Smooth muscle cell (in vitro differentiated cells): Measurements from ENCODE around the gene NLN. TPM values are rescaled to one million over a fixed set of nuclear protein-coding genes. Genes with fewer than 3 reads are reported as not detected.
"Not testable (repeated sequence)": the region's sequence is repeated elsewhere in the genome, so short reads cannot be mapped to it uniquely, and the experiment has no call there.

Source experiments
- DNase-seq: peaks from one replicate; lab custom pipeline; 2025; ENCODE audit not compliant: unreplicated experiment; lab: John Stamatoyannopoulos, UW
- H2AFZ ChIP-seq: fragments of 200-600 bp; sonication (generic); 2 replicates; pipeline ENCODE4 v1.6.0; 2016; ENCODE audit warnings: antibody characterized with exemption, low read depth, mild to moderate bottlenecking
- H3F3A ChIP-seq: fragments of 200-600 bp; sonication (generic); 2 replicates; pipeline ENCODE4 v1.6.0; 2017; ENCODE audit warnings: antibody characterized with exemption, low read depth
- H3K27ac ChIP-seq: fragments of 200-600 bp; sonication (generic); 2 replicates; pipeline ENCODE4 v1.5.1; 2016; ENCODE audit warnings: low read depth, mild to moderate bottlenecking
- H3K27me3 ChIP-seq: fragments of 200-600 bp; sonication (generic); 2 replicates; pipeline ENCODE4 v1.6.1; 2016; ENCODE audit warnings: low read depth, mild to moderate bottlenecking
- H3K36me3 ChIP-seq: fragments of 200-600 bp; sonication (generic); 2 replicates; pipeline ENCODE4 v1.5.1; 2016; ENCODE audit warnings: low read depth
- H3K4me1 ChIP-seq: fragments of 200-600 bp; sonication (generic); 2 replicates; pipeline ENCODE4 v1.5.1; 2016; ENCODE audit warnings: low read depth
- H3K4me2 ChIP-seq: fragments of 200-600 bp; sonication (generic); 2 replicates; pipeline ENCODE4 v1.6.0; 2016; ENCODE audit warnings: mild to moderate bottlenecking
- H3K4me3 ChIP-seq: fragments of 200-600 bp; sonication (generic); 2 replicates; pipeline ENCODE4 v1.5.1; 2016; ENCODE audit warnings: mild to moderate bottlenecking
- H3K79me2 ChIP-seq: fragments of 200-600 bp; sonication (generic); 2 replicates; pipeline ENCODE4 v1.6.0; 2016; ENCODE audit warnings: low read depth, mild to moderate bottlenecking
- H3K9ac ChIP-seq: fragments of 200-600 bp; sonication (generic); 2 replicates; pipeline ENCODE4 v1.6.0; 2016; ENCODE audit warnings: low read depth
- H3K9me3 ChIP-seq: fragments of 200-600 bp; sonication (generic); replicated peaks from 2 replicates; pipeline ENCODE4 v1.5.1; 2016; ENCODE audit warnings: low read depth
- H4K20me1 ChIP-seq: fragments of 200-600 bp; sonication (generic); 2 replicates; pipeline ENCODE4 v1.6.0; 2016; ENCODE audit warnings: low read depth
- WGBS: methylation state at CpG from one replicate; pipeline ENCODE4 v1.1.7; 2016; ENCODE audit warnings: low lambda C conversion rate; 5-methylcytosine and 5-hydroxymethylcytosine counted together
- polyA plus RNA-seq: library from polyadenylated mRNA; unstranded; fragments of >200 nt; fragmentation: Nextera tagmentation; extraction: Ambion mirVana; gene quantifications from 2 replicates; pipeline ENCODE4 v1.2.1, GENCODE V29; 2016
- total RNA-seq: library from RNA; depleted of rRNA; stranded (reverse); fragments of >200 nt; gene quantifications from 2 replicates; pipeline ENCODE4 v1.2.3, GENCODE V29; 2014
- TF ChIP-seq, protein P1 (sequence below): fragments of 200-600 bp; sonication (generic); IDR thresholded peaks from 2 replicates; pipeline ENCODE4 v1.5.1; 2017; ENCODE audit warnings: borderline replicate concordance, mild to moderate bottlenecking, antibody characterized with exemption; ENCODE audit not compliant: insufficient read depth, poor library complexity, severe bottlenecking

Gene NLN
- total and polyA plus RNA-seq, 2 experiments from 2014 or later, result 31.9 to 33.6 TPM

GRCh38 chr5:65771266-65771665 is 49.3 kb downstream of the NLN start:
- Histone ChIP-seq H3K79me2 (no peaks in the 10 kb centered on the region), H3K4me1 (peaks cover 6% of the 10 kb centered on the region), H3K27ac (no peak overlapping the region), H2AFZ (no peak overlapping the region), H3F3A (no peaks in the 10 kb centered on the region), H3K4me3 (no peak overlapping the region), H3K9me3 (no peaks in the 10 kb centered on the region), H4K20me1 (peaks cover 3% of the 10 kb centered on the region), H3K4me2 (no peak overlapping the region), H3K27me3 (no peaks in the 10 kb centered on the region), H3K36me3 (no peaks in the 10 kb centered on the region), H3K9ac (no peak overlapping the region)
- WGBS, result 97% methylated on average over 2 of the region's 2 CpGs
- no peak for DNase-seq
- TF ChIP-seq, protein P1, sequence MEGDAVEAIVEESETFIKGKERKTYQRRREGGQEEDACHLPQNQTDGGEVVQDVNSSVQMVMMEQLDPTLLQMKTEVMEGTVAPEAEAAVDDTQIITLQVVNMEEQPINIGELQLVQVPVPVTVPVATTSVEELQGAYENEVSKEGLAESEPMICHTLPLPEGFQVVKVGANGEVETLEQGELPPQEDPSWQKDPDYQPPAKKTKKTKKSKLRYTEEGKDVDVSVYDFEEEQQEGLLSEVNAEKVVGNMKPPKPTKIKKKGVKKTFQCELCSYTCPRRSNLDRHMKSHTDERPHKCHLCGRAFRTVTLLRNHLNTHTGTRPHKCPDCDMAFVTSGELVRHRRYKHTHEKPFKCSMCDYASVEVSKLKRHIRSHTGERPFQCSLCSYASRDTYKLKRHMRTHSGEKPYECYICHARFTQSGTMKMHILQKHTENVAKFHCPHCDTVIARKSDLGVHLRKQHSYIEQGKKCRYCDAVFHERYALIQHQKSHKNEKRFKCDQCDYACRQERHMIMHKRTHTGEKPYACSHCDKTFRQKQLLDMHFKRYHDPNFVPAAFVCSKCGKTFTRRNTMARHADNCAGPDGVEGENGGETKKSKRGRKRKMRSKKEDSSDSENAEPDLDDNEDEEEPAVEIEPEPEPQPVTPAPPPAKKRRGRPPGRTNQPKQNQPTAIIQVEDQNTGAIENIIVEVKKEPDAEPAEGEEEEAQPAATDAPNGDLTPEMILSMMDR, result no peak

- H4K20me1 ChIP-seq, H2AFZ ChIP-seq, H3K4me1 ChIP-seq, H3K36me3 ChIP-seq, H3K9me3 ChIP-seq, H3K4me3 ChIP-seq, H3K4me2 ChIP-seq, H3F3A ChIP-seq, DNase-seq, H3K9ac ChIP-seq, H3K79me2 ChIP-seq, H3K27me3 ChIP-seq: not testable (repeated sequence)
- H3K27ac ChIP-seq, result peak overlapping the region; percentile 82
- WGBS, result 100% methylated on average over 2 of the region's 2 CpGs
These were observed 51.0 kb downstream of the NLN start for GRCh38 chr5:65772963-65773362.

GRCh38 chr5:65774346-65774745 is 52.3 kb downstream of the NLN start:
- Histone ChIP-seq H3K4me2 (peak overlapping the region; percentile 65), H2AFZ (no peak overlapping the region), H3K27me3 (no peaks in the 10 kb centered on the region), H3K79me2 (no peaks in the 10 kb centered on the region), H3K9me3 (no peaks in the 10 kb centered on the region), H3K4me1 (peaks cover 6% of the 10 kb centered on the region), H3K36me3 (peaks cover under 1% of the 10 kb centered on the region), H3K4me3 (no peak overlapping the region), H3F3A (no peaks in the 10 kb centered on the region), H3K27ac (peak overlapping the region; percentile 82), H4K20me1 (peaks cover 9% of the 10 kb centered on the region), H3K9ac (peak overlapping the region; percentile 59)
- DNase-seq, result no peak
- TF ChIP-seq, protein P1, result no peak

DNA sequence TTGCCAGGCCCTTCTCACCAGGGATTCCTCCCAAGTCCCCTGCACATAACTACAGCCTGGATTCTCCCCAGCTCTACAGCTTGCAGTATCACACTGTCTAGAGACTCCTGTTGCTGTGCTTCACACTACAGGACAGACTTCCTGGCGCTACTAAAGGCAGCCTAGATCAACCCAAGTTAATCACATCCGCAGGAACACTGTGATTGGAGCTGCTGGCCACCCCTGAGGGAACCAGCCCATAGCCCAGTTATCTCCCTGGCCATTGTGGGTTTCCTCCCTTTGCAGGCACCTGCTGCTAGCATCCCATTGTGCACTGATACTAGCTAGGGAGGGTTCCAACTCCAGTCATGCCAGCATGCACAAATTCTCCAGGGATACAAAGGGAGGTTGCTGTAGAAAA is 53.5 kb downstream of the NLN start:
- Histone ChIP-seq H3K9me3 (no peaks in the 10 kb centered on the region), H3K9ac (no peak overlapping the region), H3K27ac (no peak overlapping the region), H4K20me1 (peaks cover 9% of the 10 kb centered on the region), H3K4me2 (no peak overlapping the region), H3K36me3 (peaks cover 6% of the 10 kb centered on the region), H3K27me3 (no peaks in the 10 kb centered on the region), H3K79me2 (no peaks in the 10 kb centered on the region), H3K4me3 (no peak overlapping the region), H3F3A (no peaks in the 10 kb centered on the region), H3K4me1 (peaks cover 6% of the 10 kb centered on the region), H2AFZ (no peak overlapping the region)
- no peak for DNase-seq
- TF ChIP-seq, protein P1, result no peak
- 96% methylated on average over 2 of the region's 2 CpGs for WGBS
